ENCODE data around the gene MSL3B.

Gene MSL3B

DNA sequence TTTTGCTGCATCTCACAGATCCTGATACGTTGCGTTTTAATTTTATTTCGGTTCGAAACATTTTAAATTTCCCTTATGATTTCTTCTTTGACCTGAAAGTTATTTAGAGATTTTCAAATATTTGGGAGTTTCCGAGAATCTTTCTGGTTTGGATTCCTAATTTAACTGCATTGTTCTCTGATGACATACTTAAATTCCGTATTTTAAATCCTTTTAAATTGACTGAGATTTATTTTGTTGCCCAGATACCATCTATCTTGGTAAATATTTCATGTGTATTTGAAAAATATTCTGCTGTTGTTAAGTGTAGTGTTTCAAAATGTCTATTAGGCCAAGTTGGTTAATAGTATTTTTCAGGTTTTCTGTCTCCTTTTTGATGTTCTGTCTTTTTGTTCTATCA lies 52.3 kb downstream of the MSL3B start:
- DNase-seq: no peak
